Stimulated activated CD8-positive, alpha-beta memory T cell treated with anti-CD3 and anti-CD28 coated beads, Interleukin-12 subunit alpha, Interleukin-12 subunit beta, amount 100 ng/mL, for 24 hours (primary cell): ENCODE results near the gene REST.
A peak's percentile ranks its signal among the peaks of the same experiment; 100 is the strongest.
"Not testable (repeated sequence)": the region's sequence is repeated elsewhere in the genome, so short reads cannot be mapped to it uniquely, and the experiment has no call there.

Experiments used
- DNase-seq: peaks from one replicate; pipeline ENCODE4 v3.0.0-alpha.2; 2020; ENCODE audit errors: extremely low read depth

REST gene

GRCh38 chr4:56909086-56909894 lies 1.6 kb downstream of the REST start:
- peak; percentile 12 for DNase-seq

DNA sequence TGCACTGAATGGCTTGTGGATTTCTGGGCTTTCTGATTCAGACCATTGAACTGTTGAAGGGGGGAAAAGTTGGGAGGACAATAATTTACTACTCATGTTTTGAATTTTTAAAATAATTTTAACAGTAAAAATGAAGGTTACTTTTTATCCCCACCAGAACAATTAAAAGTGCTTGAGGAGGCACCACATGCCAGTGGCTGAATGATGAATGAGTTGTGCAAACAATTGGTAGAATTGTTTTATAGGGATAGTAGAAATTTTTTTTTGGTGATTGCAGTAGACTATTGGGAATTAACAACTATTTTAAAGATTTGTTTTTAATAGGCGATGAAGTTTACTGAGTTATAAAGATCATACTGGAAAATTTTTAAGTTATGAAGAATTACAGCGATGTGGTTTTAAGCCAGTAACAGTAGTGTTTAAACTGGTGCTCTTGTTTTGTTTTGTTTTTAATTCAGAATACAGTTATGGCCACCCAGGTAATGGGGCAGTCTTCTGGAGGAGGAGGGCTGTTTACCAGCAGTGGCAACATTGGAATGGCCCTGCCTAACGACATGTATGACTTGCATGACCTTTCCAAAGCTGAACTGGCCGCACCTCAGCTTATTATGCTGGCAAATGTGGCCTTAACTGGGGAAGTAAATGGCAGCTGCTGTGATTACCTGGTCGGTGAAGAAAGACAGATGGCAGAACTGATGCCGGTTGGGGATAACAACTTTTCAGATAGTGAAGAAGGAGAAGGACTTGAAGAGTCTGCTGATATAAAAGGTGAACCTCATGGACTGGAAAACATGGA lies 2.7 kb downstream of the REST start:
- no peak for DNase-seq

GRCh38 chr4:56914336-56914735 lies 6.6 kb downstream of the REST start:
- DNase-seq: no peak

- not testable (repeated sequence) for DNase-seq
Measured at GRCh38 chr4:56914977-56915376, 7.3 kb downstream of the REST start.

DNA sequence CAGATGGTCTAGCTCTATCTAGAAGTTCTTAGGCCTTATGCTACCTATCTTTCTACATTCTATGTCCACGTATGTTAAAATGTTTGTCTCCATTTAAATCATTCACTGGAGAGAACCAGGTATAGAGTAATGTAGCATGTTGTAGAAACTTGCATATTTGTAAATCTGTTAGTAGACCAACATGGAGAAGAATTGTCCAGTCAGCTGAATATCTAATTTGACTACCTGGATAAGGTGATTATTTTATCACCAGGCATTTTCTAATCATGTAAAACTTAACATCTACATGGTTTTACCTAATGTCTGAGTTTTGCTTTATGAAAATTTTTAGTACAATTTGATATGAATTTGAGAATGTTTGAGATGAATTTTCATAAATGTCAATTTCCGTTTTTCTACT lies 19.5 kb downstream of the REST start:
- DNase-seq: no peak

- DNase-seq: no peak
Measured at GRCh38 chr4:56930638-56931037, 22.9 kb downstream of the REST start.

GRCh38 chr4:56931924-56932323 lies 24.2 kb downstream of the REST start:
- no peak for DNase-seq

GRCh38 chr4:56937262-56937661 lies 29.6 kb downstream of the REST start:
- DNase-seq: no peak

- DNase-seq: not testable (repeated sequence)
Measured at GRCh38 chr4:56939826-56940225, 32.1 kb downstream of the REST start.

- no peak for DNase-seq
Measured at GRCh38 chr4:56940403-56940802, 32.7 kb downstream of the REST start.

DNA sequence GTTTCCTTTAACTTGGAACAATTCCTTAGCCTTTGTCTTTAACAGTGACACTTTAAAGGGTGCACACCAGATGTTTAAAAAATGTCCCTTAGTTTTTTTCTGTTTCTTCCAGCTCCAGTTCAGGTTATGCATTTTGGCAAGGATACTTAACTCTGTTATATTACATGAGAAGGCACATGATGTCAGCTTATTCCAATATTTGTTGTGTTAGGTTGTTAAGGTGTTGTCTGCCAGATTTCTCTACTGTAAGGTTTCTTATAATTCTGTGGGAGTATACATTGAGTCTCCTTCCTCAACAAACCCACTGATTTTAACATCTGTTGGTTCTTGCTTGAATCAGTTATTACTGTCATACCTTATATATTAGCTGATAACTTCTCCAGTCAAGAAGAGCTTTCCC lies 33.3 kb downstream of the REST start:
- DNase-seq: no peak

DNA sequence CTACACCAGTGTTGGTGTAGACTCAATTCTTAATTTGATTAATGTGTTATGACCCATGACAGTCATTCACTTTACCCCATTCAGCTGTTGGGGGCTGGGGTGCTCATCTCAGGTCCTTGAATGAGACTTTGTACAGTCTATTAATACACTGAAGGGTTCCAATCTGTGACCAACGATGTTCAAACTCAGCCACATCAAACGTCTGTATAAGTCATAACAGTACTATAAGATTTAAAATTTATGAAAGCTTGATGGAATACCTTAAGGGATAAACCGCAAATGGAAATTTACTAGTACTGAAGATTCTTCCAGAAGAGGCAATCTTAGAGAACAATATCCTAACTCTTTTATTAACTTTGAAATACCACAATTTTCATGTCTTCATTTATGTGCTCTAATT lies 33.7 kb downstream of the REST start:
- DNase-seq: no peak

GRCh38 chr4:56953680-56954520 lies 46.2 kb downstream of the REST start:
- no peak for DNase-seq

- DNase-seq: no peak
Measured at GRCh38 chr4:56958111-56958517, 50.4 kb downstream of the REST start.

DNA sequence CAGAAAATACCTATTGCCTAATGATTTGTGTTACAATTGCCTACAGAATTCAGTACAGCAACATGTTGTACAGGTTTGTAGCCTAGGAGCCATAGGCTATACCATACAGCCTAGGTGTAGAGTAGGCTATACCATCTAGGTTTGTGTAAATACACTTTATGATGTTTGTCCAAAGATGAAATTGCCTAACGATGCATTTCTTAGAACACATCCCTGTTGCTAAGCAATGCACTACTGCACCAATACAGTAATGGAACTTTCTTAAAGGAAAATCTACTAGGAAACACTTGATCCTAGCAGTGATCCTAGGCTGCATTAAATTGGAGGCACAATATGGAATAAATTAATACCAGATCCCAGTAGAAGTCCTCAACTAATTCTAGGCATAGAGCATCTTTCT lies 51.4 kb downstream of the REST start:
- no peak for DNase-seq

DNA sequence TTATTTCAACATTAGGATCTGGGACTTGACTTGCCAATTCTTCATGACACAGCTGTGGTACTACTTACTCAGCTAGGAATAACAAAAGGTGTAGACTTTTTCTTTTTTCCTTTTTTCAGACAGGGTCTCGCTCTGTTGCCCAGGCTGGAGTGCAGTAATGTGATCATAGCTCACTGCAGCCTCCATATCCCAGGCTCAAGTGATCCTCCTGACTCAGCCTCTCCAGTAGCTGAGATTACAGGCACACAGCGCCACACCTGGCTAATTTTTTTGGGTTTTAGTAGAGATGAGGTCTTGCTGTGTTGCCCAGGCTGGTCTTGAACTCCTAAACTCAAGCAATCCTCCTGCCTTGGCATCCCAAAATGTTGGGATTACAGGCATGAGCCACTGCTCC lies 53.4 kb downstream of the REST start:
- no peak for DNase-seq

- DNase-seq: no peak
Measured at GRCh38 chr4:56971383-56971782, 63.7 kb downstream of the REST start.

DNA sequence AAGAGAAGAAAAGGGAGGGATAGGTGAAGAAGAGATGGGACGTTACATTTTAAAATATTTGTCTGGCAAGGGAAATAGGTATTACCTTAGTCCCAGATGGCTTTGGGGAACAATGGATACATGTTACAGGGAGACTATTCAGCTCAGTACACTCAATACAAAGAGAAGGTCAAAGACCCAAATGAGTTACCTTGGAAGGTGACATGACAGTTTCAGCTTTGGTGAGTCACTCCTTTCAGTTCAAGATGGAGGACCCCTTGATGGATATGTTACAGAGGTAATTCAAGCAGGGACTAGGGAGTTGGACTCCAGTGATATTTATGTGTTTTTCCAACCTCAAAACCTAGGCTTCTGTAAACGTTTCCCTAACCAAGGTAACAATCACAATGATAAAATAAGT lies 64.7 kb downstream of the REST start:
- DNase-seq: no peak

DNA sequence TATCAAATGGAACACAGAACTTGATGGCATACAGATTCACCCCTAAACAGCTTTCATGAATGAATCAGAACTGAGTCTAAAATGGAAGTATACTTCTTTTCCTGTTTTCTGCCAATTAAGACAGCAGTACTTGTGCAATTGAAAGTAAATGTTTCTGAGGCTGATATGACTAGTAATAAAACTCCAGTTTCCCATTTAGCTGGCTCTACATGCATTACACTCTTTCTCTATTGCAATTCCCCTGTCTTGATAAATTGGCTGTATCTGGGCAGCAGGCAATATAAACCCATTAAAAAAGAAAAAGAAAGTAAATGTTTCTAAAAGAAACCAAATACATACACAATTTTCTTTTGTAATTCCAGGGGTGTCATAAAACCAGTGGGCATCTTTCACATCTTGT lies 65.1 kb downstream of the REST start:
- DNase-seq: no peak

DNA sequence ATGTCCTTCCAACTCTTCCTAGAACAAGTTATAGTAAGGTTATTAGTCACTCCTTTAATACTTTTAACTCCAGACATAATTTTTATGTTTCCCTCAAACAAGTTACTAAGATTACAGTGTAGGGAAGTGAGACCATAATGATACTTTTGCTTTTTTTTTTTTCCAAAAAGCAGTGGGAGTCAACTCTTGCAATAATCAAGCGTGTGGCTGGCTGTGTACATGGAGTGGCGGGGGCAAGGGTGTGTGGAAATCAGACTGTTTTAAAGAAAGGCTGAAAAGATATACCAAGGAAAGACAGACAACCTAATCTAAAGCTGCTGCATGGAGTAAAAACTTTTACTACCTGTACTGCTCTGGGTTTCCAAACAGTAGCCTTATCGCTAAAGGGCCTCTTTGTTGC lies 65.6 kb downstream of the REST start:
- no peak for DNase-seq

DNA sequence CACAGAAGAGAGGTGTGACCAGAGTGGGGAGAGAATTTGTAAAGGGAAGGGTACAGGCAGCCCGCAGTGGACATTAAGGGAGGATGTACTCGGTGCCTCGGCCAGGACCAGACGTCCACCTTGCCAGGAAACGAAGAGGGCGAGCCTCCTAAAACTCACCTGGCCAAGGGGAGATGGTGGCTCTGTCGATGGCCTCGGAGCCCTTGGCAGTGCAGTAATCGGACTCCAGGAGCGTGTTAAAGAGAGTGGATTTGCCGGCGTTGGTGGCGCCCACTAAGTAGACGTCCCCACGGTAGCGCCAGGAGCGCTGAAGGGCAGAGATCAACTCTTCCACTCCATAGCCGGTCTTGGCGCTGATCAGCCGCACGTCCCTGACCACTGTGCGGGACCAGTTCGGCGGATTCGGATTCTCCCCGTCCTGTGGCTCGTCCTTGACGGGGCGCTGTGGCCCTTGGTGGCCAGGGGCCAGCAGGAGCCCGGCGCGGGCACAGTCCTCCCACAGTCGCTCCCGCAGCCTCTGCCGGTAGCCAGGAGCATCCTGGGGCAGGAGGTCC lies 68.7 kb downstream of the REST start:
- DNase-seq: no peak

- no peak for DNase-seq
Measured at GRCh38 chr4:56976837-56977320, 69.2 kb downstream of the REST start.
